Measurements from ENCODE around the gene PHF23. TPM values are rescaled to one million over a fixed set of nuclear protein-coding genes. Genes with fewer than 3 reads are reported as not detected.

PHF23 gene
- total and polyA plus RNA-seq, 9 of the 15 experiments (the other 6 are each of a cell fraction or from before 2014, with no cell fraction given), result 7.4 to 87.5 (median 33.7) TPM

GRCh38 chr17:7224110-7224509, 15.1 kb downstream of the PHF23 start:
- Histone ChIP-seq H3K9me1 (ENCODE audit: control insufficient read depth, insufficient read depth, low read length) (peaks cover 6% of the 10 kb centered on the region), H3K9ac (ENCODE audit: insufficient read depth in 1 of 2, low read depth in 2 of 2, low read length in 2 of 2) (peak overlapping the region in 1 of 2 experiments; percentile 57; a peak in 2 of 4 replicates), H3K9me3 (replicated peaks; ENCODE audit: control insufficient read depth, insufficient read depth, low read depth, low read length) (no peaks in the 10 kb centered on the region), H3K36me3 (ENCODE audit: control insufficient read depth, insufficient read depth, low read length) (peaks cover 86% of the 10 kb centered on the region; the same call in 2 of the 3 replicates), H3K4me2 (ENCODE audit: insufficient read depth, low read length) (no peak overlapping the region), H3K79me2 (ENCODE audit: control insufficient read depth, insufficient read depth, low read length) (peaks cover 23% of the 10 kb centered on the region), H3K4me3 (no peak overlapping the region), H3K4me1 (replicated peaks in 1 of 2; ENCODE audit: control insufficient read depth in 2 of 2, insufficient read depth in 2 of 2, low read length in 2 of 2) (peaks cover 10 to 44% of the 10 kb centered on the region in 2 experiments; a peak in 4 of 5 replicates), H2AFZ (ENCODE audit: low read depth, low read length) (no peak overlapping the region), H4K20me1 (replicated peaks; ENCODE audit: control insufficient read depth, insufficient read depth, low read length) (peaks cover 6% of the 10 kb centered on the region), H3K27ac (ENCODE audit: extremely low read depth, low read depth, low read length) (no peak overlapping the region), H3K27me3 (ENCODE audit: control insufficient read depth in 2 of 2, insufficient read depth in 2 of 2, low read length in 2 of 2) (no peaks in the 10 kb centered on the region)
- no peak for TF ChIP-seq POLR2B (IDR thresholded peaks at IDR 0.05; ENCODE audit: low read depth, partially characterized antibody)
- no peak for TF ChIP-seq ZNF764 (CRISPR knock-in tag; IDR thresholded peaks at IDR 0.05; ENCODE audit: low read depth)
- TF ChIP-seq EP300 (IDR thresholded peaks at IDR 0.05; ENCODE audit: low read length), result no peak
- TF ChIP-seq MEF2D (tag; conservative IDR thresholded peaks at IDR 0.05; ENCODE audit: low read depth), result no peak
- TF ChIP-seq POLR2A (conservative IDR thresholded peaks at IDR 0.05), result peak; percentile 17; the same call in 1 of the 2 replicates
- TF ChIP-seq L3MBTL2 (IDR thresholded peaks at IDR 0.05), result no peak
- TF ChIP-seq RBFOX2 (IDR thresholded peaks at IDR 0.05; ENCODE audit: low read depth, low read length), result peak; percentile 37
- no peak for TF ChIP-seq CHCHD3 (CRISPR knock-in tag; IDR thresholded peaks at IDR 0.05)
- TF ChIP-seq NFIC (IDR thresholded peaks at IDR 0.05), result no peak
- TF ChIP-seq POLR2G (IDR thresholded peaks at IDR 0.05; ENCODE audit: low read depth, low read length), result peak; percentile 60; the same call in 1 of the 2 replicates
- no peak for TF ChIP-seq NONO (IDR thresholded peaks at IDR 0.05; ENCODE audit: low read depth in 2 of 2, low read length in 1 of 2)
- ChIA-PET CTCF (ENCODE audit: low intra/inter-chr PET ratio) (no interaction called here), POLR2A (interaction anchor here (7.7 kb wide), 1 partner anchor 11 kb away, joined by 73 read pairs; the partner anchor contains the start of gene DVL2)
- no TSS peak for BruUV-seq (replicated peaks)
- 77% methylated on average over 4 of the region's 10 CpGs for WGBS (ENCODE audit: insufficient coverage, low coverage, missing lambda C conversion rate)
- in situ Hi-C loops (cut with MboI), result no loop called here
- no peak for ATAC-seq
- no peak for DNase-seq (ENCODE audit: extremely low read depth in 1 of 4, low spot score in 3 of 4)
- intact Hi-C loops (cut with micrococcal nuclease), result no loop called here
- FAIRE-seq, result no peak

Measured in K562 (cell line).